Activated CD8-positive, alpha-beta memory T cell treated with anti-CD3 and anti-CD28 coated beads for 4 hours (primary cell): ENCODE measurements around the gene GOLGA6A.
"Not testable (repeated sequence)": the region's sequence is repeated elsewhere in the genome, so short reads cannot be mapped to it uniquely, and the experiment has no call there.

Experiments
- DNase-seq, 2 donors: peaks; one replicate each; pipeline ENCODE4 v3.0.0-alpha.2; 2020; ENCODE audit warnings: low read depth in 2 of 2

GOLGA6A gene

DNA sequence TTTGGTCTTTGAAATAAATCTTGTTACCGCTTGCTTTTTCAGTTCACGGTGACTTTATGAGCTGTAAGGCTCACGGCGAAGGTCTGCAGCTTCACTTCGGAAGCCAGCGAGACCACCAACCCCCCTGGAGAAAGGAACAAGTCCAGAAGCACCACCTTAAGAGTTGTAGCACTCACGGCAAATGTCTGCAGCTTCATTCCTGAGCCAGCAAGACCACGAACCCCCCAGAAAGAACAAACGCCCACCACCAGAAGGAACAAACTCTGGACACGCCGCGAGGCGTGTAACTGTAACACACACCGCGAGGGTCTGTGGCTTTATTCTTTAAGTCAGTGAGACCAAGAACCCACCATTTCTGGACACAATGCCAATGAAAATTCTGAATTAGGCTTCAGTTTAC lies 28.8 kb downstream of the GOLGA6A start:
- DNase-seq: no peak

DNA sequence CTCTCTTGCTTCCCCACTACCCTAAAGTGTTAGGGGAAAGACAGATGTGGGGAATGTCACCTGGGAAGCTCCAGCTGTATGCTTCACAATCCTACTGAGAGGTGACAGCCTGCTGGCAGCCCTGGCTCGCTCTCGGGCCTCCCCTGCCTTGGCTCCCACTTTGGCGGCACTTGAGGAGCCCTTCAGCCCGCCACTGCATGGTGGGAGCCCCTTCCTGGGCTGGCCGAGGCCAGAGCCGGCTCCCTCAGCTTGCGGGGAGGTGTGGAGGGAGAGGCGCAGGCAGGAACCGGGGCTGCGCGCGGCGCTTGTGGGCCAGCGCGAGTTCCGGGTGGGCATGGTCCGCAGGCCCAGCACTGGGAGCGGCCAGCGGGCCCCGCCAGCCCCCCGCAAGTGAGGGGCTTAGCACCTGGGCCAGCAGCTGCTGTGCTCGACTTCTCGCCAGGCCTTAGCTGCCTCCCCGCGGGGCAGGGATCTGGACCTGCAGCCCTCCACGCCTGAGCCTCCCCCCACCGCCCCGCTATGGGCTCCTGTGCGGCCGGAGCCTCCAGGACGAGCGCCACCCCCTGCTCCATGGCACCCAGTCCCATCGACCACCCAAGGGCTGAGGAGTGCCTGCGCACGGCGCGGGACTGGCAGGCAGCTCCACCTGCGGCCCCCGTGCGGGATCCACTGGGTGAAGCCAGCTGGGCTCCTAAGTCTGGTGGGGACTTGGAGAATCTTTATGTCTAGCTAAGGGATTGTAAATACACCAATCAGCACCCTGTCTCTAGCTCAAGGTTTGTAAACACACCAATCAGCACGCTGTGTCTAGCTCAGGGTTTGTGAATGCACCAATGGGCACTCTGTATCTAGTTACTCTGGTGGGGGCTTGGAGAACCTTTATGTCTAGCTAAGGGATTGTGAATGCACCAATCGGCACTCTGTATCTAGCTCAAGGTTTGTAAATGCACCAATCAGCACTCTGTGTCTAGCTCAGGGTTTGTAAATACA lies 29.8 kb downstream of the GOLGA6A start:
- not testable (repeated sequence) for DNase-seq

DNA sequence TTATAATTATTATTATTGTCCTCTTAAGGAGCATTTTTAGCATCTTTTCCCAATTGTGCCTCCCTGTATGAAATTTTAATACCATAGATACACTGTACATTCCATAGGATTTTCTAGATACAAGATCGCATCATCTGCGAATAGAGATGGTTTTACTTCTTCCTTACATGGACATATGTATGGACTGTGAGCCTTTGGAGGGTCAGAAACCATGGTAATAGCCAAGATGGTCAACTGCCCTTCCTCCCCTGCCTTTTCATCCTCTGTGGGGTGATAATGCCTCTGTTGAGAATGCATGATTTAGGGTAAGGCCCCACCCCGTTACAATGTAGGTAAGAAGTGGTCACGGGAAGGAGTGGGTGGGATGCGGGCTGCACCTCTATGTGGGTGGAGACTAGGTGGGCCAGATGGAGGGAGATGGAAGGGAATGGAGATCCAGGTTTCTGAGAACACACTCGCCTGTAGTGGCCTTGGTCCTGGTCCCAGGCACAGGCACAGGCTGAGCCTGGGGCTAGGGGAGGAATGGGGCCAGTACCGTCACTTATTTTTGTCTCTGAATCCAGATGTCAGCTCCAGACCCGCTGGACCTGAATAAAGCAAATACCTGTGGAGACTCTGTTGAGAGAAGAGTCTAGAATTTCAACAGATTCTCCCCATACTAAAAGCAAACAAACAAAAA lies 31.7 kb downstream of the GOLGA6A start:
- DNase-seq: no peak

DNA sequence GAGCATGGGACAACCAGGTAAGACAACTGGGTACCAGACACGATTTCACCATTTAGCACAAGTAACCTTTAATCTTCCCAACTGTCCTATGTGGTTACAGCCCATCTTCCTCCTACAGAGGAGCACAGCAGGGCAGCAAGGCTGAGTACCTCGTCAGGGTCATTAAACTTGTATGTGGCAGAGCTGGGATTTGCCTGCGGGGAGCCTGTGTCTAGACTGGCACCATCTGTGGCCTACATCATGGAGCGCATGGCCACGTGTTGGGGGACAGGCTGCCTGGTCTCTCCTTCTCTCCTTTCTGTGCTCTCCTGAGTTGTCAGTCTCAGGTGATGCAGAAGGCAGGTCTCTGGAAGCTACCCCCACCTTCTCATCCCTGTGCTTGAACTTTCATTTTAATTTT lies 32.2 kb downstream of the GOLGA6A start:
- DNase-seq: no peak

DNA sequence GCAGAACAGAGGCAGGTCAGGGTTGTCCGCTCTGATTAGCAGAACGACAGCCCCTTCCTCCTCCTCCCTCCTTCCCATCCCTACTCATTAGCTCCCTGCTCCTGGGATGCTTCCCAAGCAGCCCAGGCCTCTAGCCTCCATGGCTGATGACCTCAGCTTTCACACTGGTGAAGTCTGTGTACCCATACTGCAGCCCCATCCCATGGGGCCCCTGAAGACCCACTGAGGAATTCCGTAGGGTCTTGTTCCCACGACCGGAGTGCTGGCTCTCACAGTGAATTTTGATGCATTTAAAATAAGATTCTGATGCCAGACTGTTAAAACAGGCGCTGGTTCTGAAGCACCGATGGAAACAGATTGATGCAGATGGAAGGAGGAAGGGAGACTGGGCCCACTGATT lies 36.1 kb downstream of the GOLGA6A start:
- no peak for DNase-seq

DNA sequence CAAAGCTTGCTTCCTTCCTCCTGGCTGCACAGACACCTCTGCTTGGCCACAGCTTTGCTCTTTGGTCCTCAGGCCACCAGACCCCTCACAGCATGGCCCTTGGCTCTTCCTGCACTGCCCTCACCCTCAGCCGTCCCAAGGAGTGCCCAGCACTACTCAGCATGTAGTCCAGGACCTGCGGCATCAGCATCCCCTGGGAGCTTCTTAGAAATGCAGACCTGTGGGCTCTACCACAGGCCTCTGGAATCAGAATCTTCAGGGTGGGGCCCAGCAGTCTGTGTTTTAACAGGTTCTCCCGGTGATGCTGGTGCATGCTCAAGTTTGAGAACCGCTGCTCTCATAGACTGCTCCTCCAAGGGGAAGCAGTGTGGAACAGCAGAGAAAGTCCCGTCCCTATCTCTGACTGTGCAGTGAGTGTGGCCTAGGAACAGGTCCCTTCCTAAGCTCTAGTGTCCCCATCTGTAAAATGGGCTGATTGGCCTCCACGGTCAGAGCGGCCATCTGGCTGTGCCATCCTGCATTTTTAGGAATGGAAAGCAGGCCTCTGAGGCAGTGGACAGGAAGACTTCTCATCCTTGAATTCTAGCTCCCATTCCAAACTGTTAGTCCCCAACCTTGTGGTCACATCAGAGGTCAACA lies 36.6 kb downstream of the GOLGA6A start:
- no peak for DNase-seq

DNA sequence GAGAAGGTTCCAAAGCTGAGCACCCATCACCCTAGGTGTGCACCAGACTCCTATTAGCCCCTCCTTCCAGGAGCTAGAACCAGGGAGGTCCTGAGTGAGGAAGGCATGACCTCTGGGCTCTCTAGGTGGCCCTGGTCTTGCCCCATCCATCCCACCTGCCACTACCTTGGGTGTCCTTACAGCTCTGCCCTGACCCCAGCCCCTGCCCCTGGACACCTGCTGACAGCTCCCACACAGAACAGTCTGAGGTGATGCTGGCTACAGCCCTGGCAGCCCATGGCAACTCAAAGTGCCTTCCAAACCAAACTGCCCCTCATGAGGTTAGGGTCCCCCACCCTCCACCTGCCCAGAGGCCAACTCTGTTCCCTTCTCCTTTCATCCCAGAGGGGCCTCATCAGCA lies 37.2 kb downstream of the GOLGA6A start:
- DNase-seq: no peak

DNA sequence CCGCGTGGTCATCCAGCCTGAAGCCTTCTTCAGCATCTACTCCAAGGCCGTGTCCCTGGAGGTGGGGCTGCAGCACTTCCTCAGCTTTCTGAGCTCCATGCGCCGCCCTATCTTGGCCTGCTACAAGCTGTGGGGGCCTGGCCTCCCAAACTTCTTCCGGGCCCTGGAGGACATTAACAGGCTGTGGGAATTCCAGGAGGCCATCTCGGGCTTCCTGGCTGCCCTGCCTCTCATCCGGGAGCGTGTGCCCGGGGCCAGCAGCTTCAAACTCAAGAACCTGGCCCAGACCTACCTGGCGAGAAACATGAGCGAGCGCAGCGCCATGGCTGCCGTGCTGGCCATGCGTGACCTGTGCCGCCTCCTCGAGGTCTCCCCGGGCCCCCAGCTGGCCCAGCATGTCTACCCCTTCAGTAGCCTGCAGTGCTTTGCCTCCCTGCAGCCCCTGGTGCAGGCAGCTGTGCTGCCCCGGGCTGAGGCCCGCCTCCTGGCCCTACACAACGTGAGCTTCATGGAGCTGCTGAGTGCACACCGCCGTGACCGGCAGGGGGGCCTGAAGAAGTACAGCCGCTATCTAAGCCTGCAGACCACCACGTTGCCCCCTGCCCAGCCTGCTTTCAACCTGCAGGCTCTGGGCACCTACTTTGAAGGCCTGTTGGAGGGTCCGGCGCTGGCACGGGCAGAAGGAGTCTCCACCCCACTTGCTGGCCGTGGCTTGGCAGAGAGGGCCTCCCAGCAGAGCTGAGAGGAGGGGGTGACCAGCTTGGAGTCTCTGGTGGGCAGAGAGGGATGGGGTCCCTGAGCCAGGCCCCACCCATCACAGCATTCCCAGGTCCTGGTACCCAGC lies 37.9 kb downstream of the GOLGA6A start:
- no peak for DNase-seq

DNA sequence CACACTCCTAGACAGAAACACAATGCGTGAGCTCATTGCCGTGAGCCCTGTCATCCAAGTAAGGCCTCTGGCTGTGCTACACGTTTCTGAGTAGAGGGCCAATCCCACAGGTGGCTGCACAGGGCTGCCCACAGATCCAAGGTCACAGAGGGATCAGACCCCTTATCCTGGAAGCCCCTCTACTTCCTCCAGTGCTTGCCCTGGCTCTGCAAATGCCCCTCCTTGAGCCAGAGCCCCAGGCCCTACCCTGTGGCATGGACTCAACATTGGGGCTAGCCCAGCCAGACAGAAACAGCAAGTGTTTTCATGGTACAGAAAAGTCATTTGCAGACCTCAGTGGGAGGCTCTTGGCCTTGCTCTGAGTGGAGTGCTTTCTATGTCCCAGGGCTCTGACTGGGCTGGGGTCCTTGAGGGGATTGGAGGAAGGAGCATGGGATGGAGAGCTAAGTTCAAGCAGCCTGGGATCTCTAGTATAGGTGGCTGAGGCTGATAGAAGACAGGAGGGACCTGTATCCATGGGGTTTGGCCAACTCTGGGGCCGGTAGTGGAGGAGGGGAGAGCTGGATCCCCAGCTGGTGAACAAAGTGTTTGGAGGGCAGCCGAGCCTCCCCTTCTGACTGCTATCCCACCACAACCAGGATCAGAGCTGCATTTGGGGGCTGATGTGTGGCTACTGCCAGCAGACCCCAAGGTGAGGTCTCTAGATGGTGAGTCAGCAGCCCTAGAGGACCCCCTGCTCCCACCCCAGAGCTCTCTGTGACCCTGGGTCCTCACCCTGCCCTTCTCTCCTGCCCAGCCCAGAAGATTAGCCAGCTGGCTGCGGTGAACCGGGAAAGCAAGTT lies 38.7 kb downstream of the GOLGA6A start:
- no peak for DNase-seq

DNA sequence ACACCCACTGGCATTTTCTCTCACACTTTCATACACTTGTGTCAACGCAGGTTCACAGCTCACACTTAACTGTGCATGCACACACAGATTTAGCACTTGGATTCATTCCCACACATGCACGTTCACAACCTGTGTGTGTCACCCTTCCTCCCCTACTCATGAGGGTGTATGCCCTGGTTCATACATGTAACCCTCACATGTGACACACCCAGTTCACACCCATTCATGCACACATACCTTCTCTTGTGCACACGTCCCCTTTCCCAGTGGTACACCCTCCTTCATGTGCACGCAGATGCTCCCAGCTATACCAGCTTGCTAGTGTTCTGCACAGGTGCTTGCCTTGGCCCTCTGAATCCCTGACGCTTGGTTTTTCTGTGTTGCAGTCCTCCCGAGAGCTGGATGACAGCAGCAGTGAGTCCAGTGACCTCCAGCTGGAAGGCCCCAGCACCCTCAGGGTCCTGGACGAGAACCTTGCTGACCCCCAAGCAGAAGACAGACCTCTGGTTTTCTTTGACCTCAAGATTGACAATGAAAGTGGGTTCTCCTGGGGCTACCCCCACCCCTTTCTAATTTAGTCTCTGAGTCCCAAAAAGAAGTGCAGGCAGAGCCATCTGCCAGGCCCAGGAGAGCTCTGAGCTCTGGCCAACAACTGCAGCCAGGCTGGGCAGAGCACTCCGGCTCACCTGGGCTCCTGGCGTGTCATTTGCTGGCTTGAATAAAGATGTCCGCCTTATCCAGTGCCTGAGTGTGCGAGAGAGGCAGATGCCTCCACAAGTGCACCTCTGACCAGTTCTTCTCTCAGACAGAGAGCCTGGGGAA lies 39.5 kb downstream of the GOLGA6A start:
- no peak for DNase-seq

DNA sequence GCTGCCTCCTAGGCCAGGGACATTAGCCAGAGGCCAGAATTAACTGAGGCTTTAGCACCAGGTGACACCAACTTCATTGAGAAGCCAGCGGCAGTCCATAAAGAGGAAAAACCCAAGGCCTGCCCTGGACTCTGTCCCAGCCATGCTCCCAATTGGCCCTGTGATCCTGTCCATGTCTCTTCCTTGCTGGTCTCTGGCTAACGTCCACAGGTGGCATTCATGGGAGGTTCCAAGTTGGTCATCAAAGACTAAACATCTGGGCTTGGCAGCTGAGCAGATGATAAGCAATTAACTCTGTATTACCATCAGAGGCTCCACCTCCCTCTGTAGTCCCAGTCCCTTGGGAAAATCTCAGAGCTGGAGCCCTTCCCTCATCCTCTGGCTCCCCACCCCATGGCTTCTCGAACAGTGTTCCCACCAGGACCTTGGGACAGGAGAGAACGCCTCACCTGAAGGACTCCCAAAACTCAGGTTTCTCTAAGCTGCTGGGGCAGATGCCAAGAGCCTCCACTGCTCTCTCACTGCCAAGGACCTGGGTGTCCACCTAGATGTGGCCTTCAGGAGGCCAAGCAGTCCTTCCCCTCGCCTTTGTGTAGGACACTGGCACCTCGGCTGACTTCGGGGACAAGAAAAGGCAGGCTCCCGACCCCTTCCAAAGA lies 40.4 kb downstream of the GOLGA6A start:
- no peak for DNase-seq

DNA sequence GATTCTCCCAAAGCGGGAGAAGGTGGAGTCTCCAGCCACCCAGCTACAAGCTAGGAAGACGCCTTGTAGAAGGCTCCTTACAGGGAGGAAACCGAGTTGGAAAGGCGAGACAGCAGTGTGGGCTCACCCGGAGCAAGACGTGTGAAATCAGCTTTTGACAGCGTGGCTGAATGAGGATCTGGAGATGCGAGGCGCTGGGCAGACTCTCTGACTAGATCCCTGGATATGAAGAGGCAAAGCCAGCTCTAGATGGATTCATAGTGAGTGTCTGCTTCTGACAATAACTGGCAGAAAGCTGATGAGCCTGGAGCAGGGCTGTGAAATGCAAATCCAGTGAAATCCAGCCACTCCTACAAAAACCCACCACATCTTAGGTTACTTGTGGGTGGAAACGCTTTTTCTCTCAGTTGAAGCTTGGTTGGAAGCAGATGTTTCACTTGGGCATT lies 41.0 kb downstream of the GOLGA6A start:
- no peak for DNase-seq

DNA sequence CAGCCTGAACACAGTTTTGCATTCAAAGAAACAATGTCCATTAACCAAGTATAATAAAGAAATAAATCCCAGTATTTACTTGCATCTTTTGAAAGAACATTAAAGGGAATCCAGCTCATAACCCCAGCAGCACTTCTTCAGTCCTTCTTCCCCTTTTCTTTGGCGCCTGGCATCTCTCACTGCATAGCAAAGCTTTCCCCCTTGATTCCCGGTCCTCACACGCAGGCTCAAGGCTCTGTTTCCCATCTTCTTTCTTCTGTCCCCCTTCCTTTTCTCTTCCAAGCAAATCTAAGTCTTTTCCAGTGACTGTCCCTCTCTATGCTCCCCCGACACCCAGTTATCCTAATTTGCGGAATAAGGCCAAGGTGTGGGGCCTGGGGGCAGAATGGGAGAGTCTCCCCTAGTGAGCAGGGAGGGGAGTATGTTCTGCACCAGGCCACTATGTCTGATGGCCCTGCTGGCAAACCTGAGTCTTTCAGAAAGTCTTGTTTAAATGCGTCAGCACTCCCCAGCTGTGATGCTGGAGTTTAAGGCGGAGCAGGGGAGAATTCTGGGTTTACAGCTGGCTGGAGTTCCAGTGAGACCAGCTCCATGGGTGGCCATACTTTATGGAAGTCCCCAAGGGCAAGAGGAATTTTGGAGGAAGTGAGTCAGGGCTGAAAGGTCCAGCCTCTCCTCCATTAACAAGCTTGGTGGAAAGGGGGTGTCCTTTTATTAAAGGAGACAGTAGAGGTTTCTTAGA lies 42.1 kb downstream of the GOLGA6A start:
- DNase-seq: no peak

DNA sequence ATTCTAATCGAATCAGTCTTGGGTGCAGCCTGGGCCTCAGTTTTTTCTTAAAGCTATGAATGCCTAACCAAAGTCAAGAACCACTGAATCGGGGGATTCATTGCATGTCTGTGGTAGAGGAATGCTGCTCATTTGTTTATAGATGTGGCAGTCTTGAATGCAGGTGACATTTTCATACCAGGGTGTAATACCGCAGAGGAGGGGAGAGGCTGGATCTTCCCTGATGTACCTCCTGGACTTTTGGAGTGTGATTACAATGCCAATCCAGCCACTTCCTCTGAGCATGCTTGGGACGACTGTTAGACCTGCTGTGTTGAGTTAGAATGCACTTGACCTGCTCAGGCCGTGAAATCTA lies 42.7 kb downstream of the GOLGA6A start:
- no peak for DNase-seq

DNA sequence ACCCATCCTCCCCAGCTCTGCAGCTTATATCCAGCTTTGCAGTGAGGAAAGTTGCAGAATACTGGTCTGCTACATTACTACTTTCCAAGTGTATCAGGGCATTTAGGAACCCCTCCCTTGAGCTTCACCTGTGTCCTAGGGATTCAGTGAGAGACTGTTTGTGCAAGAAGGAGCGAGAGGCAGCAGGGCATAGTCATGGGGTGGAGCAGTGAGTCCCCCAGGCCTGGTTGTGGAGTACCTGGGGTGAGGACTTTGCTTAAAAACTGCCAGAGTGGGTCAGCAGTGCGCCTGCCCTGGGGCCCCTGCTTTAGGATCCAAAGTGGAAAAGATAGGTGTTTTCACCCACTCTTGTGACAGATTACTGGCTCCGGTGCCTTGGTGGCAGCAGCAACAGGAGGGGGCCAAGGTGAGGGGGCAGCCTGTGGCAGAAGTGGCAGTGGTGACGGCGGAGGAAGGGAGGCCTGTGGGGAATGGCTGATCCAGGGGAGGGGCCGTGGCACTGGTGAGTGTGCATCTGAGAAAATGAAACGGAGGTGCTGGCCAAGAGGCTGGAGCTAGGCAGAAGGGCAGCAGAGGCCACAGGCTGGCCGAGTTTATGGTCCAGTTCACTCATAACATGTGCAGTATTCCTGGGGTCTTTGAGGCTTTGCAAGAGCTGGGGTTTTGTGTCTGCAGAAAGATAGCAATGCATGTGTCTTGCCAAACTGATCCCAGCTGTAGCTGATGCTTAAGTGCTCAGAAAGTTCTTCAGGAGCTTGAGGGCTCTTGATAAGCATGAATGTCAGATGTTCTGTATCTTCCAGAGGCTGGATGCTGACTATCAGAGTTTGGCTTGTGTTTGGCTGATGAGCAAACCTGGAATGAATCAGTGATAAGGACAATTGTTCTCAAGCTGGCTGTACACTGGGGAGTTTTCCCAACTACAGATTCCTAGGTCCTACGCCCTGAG lies 43.4 kb downstream of the GOLGA6A start:
- no peak for DNase-seq

DNA sequence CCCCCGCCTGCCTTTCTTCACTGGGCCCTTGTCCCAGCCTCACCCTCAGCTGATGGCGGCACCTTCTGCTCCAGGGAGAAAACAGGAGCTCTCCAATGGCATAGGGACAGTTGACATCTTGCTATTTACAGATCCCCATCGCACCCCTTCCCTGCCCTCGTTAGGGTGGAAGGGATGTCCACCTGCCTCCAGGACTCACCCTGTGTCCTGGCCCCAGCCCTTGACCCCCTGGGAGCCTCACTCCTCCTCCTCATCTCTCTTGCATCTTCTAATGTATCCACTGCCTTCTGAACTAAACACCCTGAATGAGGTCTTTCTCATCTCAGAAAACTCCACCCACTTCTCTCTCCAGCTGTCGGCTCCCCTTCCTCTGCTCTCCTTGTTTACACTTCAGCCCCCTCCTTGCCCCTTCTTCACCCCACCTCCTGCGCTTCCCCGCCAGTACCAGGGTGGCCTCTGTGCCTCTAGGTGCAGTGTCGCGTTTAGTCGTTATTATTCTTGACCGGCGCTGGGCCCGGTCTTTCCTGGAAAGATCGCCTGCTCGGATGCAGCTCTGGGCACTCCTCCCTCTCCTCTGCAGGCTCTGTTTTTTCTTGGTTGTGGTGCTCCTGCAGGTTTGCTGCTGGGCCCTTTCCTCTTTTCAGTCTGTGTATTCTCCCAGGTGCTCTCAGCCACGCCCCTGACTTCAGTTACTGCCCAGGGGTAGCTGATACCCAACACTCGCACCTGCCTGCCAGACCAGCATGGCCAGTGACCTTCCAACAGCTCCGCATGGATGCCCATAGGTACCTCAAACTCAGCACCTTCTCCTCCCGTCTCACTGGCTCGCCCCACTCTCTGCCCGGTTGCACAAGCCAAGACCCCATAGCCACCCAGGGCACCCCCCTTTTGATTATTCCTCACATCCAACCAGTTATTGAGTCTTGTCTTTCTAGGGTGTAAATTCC lies 44.9 kb downstream of the GOLGA6A start:
- no peak for DNase-seq
